ENCODE results near the gene COX10.
"Not testable (repeated sequence)": the region's sequence is repeated elsewhere in the genome, so short reads cannot be mapped to it uniquely, and the experiment has no call there.

Gene COX10

DNA sequence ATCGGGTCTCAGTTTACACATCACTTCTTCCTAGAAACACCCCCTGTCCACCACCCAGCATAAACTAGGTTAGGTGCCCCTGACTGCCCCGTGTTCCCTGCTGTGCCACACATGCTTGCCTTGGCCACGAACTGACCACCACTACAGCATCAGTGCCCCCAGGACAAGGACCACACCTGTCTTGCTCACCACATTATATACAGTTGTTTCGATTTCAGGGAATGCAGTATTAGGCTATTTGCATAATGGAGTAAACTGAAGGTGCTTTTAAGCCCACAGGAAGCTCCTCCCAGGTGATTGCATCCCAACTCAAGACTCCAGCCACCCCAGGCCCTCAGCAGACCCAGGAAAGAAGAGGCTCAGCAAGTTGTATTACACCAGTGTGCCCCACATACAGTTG, 117.1 kb downstream of the COX10 start:
- DNase-seq = not testable (repeated sequence)

DNA sequence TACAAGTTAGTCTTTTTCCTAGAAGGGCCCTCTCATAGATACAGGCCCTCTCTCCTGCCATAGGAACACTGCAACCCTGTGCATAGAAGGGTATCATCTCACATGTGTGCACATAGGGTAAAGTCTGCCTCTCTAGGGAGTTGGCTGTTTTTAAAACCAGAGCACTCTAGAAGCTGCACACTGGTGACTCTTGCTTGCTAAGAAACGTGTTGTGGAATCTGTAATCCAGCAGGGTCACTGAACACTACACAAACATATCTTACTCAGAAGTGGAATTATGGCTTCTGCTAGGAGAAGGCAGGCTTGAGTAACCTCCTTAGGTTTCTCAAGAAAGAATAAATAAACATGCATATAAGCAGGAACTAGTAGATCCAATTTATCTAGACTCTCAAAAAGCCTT, 121.5 kb downstream of the COX10 start:
- not testable (repeated sequence) for DNase-seq

DNA sequence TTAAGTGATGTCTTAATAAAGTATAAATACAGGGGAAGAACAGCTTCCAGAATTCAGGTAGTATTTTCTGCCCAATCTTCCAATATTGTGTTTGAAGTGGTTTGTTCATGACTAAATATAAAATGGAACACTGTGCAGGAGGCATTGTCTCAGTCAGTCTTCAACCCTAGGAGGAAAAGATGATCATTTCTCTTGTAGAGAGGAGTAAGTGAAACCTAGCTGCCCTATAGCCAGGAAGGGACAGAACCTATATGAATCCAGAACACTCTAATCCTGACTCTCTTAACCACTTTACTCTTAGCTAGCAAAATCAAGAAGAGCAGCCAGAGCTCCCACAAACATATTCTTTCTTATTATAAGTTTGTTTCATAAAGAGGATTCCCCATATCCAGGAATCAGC, 122.2 kb downstream of the COX10 start:
- DNase-seq = not testable (repeated sequence)

DNA sequence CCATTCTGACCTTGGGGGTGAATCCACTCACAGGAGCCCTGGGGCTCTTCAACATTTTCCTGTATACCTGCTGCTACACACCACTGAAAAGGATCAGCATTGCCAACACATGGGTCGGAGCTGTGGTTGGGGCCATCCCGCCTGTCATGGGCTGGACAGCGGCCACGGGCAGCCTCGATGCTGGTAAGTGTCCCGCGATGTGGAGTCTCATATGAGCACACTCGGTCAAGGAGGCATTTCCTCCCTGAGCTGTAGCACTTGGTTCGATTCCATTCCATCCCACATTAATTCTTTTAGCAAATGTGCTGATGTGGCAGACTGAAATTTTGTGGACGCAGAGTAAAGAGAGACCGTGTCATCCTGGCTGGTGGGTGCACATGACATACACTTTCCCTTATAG, 122.7 kb downstream of the COX10 start:
- DNase-seq = not testable (repeated sequence)

DNA sequence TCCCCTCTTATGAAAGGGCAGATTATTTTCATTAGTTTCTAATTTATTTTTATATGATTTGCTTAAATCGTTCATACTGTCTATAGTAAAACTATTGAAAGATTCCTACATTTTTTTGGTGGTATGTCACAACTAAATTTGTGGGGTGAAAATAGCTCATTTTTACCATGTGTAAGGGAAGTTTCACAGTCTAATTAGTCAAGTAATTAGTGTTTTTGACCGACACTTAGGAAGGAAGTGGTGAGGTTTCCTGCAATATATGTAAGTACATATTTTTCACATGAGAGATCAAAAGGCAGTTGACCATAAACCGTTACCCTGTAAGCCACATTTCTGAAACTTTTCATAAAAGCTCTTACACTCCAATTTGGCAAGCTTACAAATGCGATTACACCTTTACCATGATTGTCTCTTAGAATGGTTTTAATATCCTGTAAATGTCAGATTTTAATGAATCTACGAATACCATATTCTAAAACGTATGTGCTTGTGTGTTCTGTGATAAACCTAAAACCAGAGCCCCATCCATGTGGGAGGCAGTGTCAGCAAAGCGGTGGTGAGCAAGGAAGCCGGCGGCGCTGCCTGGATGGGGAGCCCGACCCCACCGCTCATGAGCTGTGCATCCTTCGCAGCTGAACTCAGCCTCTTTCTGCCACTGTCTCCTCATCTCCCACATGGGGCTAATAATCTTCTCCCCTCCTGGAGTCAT, 123.5 kb downstream of the COX10 start:
- not testable (repeated sequence) for DNase-seq

DNA sequence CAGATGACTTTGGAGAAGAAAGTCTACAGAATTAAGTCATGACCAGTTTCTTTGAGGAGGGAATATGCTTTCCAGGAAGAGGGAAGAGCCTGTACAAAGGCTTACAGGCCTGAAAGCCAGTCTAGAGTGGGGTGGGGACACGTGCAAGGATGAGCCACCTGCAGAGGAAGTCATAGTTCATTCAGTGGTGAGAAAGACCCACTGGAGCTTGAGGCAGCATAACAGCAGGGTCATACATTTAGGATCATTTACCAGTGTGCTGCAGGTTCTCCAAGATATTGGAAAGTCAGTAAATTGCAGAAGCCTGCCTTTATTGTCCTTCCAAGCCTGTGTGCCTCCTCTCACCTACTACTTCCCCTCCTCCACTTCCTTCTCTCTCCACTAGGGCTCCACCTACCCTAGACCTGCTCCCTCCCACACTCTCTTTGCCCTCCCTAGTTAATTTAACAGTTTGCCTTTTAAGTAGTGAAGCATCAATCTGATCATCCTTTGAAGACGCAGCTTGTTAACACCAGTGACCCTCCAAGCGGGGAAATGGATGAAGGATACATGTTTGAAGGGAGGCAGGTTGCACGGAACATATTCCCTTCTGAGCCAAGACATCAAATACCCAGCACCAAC, 127.2 kb downstream of the COX10 start:
- peak; percentile 25 for DNase-seq

DNA sequence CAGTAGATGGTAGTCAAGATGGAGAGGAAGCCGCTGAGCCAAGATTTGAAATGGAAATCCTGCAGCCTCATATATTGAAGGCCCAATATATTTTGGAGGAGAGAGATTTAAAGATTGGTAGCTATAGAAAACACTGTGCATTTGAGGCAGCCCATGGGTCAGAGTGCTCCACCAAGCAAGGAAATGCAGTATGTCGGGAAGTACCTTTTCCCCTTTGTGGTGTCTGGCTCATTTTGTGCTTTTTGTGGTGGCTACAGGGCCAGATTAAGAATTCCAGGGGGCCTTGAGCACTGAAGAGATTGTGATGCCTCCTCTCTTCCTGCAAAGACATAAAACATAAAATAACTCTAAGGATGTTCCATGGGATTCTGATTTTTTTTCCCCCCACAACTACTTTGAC, 127.8 kb downstream of the COX10 start:
- no peak for DNase-seq

DNA sequence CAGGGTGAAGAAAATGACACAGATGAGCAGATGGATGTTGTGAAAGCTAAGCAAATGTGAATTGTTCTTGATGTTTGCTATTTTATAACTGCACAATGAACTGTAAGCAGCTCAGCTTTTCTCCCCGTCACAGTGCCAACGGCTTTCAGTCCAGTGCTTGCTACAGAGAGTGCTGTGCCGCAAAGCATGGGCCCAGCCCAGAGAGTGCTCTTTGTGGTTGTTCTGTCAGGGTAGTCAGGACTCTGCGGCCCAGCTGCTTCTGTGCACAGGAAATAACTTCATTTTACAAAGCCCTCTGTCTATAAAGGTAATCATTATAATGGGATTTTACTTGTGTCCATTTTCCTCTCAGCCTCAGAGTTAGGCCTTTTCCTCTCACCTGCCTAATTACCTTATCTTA, 128.3 kb downstream of the COX10 start:
- no peak for DNase-seq

DNA sequence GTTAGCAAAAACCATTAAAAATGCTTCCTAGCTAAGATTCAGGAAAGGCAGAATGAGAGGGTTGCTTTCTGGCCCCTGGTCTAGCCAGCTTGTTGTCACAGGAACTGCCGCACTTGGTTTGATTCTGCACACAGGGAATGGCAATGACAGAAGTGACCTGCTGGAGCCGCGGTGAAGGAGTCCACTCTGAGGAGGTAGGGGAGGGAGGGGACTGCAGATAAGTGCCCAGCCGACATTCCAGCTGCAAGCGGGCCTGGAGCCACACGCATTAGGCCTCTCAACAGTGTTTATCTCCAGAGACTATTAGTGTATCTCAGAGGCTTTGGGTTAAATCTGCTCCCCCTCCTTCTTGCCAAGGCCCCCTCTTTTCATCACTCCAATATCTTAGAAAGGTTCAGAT, 128.7 kb downstream of the COX10 start:
- DNase-seq = no peak

DNA sequence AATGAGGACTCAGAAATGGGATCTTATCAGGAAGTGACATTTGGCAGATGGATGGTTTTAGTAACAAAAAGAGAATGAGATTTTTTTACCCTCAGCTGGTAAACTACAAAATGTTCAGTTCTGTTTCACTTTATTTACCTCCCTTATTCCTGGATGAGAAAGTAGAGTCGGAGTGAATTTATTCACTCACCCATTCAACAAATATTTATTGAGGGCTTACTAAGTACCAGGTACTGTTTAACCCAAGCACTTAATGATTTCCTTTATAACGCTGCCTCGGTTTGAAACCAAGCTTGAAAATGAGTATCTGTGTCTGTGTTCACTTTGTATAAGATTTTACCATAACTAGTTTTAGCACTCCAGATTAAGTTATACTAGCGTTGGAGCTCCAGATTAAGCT, 129.3 kb downstream of the COX10 start:
- DNase-seq = no peak

DNA sequence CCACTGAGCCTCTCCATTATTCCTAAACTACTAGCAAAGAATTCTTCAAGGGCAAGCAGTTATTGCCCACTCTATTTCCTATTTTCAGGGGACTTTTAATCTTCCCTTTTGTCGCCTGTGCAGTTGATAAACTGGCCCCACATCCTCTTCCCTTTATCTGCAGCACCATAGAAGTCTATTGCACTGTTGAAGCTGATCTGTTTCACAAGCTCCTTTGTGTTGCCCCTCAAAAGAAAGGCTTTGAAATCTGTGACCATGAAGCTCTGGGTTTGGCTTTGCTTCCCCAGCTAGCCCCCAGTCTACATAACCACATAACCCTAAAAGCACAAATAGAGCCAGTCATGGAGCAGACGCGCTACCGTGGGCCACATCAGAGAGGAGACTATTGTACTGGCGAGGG, 130.3 kb downstream of the COX10 start:
- peak; percentile 65 for DNase-seq

DNA sequence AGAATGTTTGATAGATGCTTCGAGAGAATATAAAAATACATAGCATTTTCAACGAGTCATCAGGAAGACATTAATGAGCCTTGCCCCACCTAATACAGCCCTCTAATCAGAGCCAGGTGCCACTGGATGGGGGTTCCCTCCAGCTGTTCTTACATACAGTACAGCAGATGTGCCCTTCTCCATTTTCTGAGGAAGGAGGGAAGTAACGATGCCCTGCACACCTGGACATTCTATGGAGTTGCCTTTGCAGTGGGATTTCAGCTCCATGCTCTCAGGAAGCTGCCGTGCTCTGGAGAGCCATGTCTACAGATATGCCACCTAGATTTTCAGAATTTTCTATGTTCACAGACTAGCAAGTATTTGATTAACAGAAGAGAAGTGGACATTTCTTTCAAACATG, 131.1 kb downstream of the COX10 start:
- DNase-seq = no peak

DNA sequence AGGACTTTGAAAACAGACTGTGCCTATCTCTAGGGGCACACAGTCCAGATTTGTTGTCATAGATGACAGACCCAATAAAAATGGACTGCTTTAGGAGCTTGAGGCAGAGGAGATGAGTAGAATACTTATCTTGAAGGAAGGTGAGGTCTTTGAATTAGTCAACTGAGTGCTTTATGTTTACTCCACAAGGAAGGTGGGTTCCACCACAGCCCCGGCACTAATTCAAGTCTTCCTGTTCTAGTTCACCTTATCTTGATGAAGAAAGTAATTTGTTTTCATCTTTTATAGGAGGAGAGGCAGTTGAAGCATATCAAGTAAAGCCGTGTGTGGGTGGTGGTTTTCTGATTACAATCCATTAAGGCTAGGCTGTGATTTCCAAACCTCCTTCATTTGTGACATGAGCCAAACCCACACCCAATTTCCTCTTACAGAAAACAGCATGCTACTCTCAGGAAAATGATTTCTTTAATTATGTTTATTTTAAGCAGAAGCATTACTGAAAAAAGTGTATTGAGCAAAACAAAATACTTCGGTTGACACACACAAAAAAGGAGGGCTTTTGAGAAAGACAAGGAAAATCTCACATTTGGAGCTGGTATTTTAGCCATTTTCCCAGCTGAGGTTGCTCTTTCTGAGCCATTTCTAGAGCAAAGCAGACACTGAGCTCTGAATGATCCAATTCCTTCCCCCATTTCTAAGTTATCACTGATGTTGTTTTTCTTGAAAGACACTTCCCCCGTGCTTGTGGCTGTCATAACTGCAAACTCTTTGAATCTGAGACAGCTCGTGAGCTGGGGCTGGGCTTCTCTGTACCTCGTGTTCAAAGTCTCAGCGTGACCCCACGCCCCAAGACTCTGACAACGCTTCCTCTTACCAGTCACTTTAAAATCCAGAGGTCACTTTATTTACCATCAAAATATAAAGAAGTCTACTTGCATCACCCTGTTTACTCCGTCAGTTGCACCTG, 132.0 kb downstream of the COX10 start:
- DNase-seq = peak; percentile 74

DNA sequence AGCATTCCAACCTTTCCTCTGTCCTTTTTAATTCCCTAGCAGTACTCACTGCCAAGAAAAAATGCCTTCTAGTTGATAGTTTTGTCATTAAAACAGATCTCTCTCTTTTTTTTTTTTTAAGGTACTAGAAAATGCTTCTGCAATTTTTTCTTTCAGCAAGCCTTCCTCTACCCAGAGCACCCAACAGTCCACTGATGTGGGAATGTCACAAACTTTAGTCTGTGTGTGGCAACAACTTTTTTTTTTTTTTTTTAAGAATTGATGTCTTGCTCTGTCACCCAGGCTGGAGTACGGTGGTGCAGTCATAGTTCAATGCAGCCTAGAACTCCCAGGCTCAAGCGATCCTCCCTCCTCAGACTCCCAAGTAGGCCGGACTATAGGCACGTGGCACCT, 132.7 kb downstream of the COX10 start:
- DNase-seq = no peak

DNA sequence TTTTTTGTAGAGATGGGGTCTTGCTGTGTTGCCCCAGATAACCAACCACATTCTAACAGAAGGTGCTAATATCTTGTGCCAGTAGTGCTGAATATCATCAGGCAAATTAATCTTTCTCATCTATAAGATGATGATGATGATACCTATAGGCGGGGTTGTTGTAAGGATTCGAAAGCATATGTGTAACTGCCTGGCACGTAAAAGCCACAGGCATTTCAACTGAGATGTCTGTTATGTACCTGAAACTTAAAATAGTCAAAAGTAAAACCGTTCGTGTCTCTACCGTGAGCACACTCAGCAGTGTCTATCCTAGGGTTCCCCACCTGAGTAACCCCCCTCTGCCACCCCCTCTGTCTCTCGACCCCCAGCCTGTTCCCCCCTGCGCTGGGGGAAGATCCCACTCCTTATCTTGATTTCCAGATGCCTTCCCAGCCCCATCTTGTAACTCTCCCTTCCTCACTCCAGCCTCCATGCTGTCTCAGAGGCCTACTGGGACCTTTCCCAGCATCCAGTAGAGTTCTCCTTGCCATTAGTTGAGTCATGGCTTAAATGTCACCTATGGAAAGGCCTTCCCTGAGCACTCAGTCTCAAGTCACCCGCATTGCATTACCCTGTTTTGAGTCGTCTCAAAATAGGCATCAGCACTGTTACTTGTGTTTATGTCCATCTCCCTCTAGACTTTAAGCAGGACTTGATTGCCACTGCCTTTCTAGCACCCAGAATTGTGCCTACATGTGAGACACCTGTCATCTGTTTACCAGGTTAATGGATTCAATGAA, 133.3 kb downstream of the COX10 start:
- no peak for DNase-seq

DNA sequence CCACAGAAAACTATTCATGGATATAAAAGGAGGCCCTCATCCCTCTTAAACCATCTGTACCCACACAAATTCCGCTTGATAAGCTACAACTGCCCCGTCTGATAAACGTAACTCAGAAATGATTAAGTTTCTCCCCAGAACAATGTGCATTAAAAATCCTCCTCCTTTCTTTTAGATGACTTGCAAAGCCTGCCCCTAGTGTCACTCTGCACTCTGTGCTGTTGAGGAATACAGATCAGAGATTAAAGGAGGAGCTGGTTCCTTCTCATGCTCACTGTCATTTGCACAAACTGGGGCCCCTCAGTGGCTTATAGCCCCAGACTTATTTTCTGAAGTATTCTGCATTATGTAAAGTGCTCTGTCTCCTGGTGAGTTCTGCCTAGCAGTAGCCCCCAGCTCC, 134.1 kb downstream of the COX10 start:
- DNase-seq = peak; percentile 80

DNA sequence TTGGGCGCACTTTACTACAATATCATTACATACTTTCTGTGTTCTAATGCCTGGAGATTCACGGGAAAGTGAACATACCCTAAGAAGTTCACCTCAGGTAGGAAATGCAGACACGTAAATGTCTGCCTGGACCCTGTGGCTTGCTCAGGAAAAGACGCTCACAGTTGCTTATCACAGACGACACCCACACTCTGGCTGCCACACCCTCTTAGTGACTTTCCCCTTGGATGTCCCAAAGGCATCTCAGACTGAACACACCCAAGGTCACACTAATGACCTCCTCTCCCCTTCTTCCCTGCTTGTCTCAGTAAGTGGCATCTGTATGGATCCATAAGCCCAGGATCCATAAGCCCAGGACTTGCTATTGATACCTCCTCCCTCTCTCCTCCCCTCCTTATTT, 134.8 kb downstream of the COX10 start:
- peak; percentile 43 for DNase-seq

DNA sequence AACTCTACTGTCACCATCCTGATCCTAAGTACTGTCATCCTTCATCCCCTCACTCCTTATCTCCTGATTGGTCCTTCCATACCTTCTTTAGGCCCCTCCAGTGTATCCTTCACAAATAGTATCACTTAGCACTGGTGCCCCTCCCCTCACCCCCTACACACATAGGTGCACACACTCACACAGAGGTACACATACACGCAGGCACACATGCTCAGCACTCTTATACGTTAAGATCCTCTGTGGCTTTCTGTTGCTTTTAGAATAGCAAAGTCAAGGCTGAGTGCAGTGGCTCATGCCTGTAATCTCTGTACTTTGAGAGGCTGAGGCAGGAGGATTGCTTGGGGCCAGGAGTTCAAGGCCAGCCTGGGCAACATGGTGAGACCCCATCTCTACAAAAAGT, 135.2 kb downstream of the COX10 start:
- no peak for DNase-seq

DNA sequence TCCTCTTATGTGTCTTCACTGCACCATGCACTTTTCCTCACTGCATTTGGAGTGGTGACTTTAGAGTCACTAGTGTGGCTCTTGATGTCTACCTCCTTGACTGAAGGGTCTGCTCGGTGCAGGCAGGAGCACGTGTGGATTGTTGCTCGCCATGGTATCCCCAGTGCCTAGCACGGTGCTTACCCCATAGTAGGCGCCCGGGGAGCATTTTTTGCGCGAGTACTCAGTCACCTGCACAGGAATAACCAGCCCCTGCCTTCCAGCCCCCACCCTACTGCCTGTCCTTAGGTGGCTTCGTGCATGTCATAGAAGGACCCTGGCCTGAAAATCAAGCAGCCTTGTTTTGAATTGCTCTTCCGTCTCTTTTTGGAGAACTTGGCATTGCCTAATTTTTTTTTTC, 136.1 kb downstream of the COX10 start:
- no peak for DNase-seq

DNA sequence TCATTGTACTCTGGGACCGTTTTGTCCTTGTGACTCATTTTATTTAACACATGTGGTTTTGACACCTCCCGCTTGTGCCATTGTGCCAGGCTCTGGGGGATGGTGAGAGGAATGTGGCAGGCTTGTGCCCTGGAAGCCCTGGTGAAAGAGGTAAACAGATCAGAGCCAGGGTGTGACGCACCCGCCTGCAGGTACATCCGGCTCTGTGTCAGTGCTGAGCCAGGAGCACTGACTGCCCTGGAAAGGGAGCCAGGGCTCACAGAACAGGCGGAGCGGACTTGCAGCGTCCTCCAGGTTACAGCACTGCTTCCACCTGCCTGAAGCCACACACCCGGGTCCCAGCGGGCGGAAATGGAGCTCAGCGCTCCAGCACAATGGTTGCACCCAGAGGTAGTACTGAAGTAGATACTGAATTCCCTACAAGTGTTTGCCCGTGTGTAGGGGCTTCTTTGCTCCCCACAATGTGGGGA, 136.7 kb downstream of the COX10 start:
- peak; percentile 18 for DNase-seq

DNA sequence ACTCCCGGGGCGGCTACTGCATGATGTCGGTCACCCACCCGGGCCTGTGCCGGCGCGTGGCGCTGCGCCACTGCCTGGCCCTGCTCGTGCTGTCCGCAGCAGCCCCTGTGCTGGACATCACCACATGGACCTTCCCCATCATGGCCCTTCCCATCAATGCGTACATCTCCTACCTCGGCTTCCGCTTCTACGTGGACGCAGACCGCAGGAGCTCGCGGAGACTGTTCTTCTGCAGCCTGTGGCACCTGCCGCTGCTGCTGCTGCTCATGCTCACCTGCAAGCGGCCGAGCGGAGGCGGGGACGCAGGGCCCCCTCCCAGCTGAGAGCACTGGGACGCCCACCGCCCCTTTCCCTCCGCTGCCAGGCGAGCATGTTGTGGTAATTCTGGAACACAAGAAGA, 137.6 kb downstream of the COX10 start:
- no peak for DNase-seq

DNA sequence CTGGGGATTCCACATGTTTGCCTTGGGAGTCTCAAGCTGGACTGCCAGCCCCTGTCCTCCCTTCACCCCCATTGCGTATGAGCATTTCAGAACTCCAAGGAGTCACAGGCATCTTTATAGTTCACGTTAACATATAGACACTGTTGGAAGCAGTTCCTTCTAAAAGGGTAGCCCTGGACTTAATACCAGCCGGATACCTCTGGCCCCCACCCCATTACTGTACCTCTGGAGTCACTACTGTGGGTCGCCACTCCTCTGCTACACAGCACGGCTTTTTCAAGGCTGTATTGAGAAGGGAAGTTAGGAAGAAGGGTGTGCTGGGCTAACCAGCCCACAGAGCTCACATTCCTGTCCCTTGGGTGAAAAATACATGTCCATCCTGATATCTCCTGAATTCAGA, 138.5 kb downstream of the COX10 start:
- DNase-seq = no peak

DNA sequence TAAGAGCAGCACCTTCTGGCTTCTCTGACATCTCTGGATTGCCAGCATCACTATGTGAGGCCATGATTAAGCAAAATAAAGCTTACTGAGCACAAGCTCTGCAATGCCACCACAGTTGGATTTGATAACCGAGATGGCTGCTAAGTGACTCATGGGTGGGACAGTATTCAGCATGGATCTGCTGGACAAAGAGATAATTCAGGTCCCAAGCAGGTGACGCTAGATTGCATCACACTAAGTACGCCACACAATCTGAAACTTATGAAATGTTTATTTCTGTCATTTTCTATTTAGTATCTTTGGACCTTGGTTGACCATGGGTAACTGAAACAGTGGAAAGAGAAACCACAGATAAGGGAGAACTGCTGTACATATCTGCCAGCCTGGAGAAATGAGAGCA, 139.9 kb downstream of the COX10 start:
- peak; percentile 73 for DNase-seq

All from hematopoietic multipotent progenitor cell treated with erythropoietin and hydrocortisone succinate and interleukin-3 and kit ligand, for 4 days (in vitro differentiated cells).